GM21717 (cell line): ENCODE measurements around the gene GON4L.
"Not testable (repeated sequence)": the region's sequence is repeated elsewhere in the genome, so short reads cannot be mapped to it uniquely, and the experiment has no call there.

ENCODE experiments used
- ATAC-seq: cut with Tn5 transposase; IDR thresholded peaks from one replicate; pipeline ENCODE4 v1.9.1; 2021; ENCODE audit warnings: mild to moderate bottlenecking, moderate library complexity; ENCODE audit not compliant: unreplicated experiment

GON4L gene

DNA sequence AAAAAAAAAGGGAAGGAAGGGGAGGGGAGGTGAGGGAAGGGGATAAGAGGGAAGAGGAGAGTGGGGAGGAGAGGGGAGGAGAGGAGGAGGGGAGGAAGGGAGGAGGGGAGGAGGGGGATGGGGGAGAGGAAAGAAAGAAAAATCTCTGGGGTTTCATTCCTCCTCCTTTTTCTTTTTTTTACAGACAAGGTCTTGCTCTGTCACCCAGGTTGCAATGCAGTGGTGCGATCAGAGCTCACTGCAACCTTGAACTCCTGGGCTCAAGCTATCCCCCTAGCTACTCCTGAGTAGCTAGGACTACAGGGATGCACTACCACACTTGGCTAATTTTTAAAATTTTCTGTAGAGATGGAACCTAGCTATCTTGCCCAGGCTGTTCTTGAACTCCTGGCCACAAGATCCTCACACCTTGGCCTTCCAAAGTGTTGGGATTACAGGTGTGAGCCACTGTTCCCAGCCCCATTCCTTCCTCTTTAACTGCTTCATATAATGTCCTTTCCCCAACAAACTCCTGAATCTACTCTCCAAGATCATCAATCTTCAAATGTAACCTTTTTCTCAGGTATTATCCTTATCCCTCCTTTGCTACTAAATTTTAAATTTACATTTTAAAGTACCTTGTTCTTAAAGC is 23.2 kb downstream of the GON4L start:
- no peak for ATAC-seq

DNA sequence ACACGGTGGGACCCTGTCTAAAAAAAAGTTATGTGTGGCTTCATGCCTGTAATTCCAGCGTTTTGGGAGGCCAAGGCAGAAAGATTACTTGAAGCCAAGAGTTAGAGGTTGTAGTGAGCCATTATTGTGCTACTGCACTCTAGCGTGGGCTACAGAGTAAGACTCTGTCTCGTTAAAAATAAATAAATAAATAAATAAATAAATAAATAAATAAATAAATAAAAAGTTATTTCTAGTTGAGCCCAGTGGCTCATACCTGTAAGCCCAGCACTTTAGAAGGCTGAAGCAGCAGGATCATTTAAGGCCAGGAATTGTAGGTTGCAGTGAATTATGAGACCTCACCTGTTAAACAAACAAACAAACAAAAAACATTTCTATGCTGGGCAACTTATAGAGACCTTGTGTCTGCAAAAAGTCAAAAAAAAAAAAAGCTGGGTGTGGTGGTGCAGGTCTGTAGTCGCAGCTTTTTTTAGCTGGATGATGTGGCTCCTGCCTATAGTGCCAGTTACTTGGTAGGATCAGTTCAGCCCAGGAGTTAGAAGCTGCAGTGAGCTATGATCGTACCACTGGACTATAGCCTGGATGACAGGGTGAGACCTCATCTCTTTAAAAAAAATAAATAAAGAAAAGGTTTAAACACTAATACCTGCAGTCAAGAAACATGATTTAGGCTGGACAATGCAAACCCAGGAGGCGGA is 25.6 kb downstream of the GON4L start:
- no peak for ATAC-seq

DNA sequence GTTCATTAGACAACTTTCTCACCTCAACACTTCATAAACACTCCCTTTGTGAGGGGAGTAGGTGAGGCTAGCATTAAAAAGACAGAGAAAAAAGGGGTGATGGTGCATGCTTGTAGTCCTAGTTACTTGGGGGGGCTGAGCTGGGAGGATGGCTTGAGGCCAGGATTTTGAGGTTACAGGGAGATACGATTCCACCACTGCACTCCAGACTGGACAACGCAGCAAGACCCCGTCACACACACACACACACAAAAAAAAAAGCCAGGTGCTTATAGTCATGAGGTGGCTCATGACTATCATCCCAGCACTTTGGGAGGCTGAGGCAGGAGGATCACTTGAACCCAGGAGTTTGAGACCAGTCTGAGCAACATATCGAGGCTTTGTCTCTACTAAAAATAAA is 29.6 kb downstream of the GON4L start:
- no peak for ATAC-seq

DNA sequence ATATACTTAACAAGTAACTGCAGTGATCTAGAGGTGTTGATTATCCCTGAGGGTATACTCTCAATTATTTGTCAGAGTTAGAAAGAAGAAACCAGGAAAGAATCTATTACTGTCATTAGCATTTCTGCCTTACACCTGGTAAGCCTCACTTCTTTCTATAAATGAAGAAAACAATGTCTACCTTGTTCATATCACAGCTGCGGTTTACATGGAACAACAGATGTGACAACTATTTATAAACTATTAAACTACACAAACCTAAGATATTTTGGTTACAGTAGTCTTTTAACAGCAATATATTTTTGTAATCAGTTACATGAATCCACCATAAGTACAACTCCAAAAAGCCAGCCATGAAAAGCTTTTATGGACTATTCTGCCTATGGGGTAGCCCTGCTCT is 40.7 kb downstream of the GON4L start:
- ATAC-seq, result no peak

DNA sequence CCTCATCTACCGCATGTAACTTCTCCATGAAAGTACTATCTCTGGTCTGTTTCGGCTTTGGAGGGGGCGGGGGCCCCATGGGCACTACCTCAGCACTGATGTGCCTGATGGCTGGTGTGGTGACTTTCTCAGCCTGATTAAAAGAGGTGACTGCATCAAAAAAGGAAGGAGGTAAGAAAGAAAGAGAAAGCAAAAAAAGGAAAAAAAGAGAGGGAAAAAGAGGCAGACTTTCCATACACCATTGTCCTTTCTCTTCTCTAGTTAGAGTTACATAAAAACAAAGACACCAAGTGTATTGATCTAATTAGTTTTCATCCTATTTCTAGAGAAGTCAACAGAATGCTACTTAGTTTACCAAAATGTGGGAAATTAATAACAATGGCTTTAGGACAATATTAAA is 43.3 kb downstream of the GON4L start:
- ATAC-seq, result no peak

DNA sequence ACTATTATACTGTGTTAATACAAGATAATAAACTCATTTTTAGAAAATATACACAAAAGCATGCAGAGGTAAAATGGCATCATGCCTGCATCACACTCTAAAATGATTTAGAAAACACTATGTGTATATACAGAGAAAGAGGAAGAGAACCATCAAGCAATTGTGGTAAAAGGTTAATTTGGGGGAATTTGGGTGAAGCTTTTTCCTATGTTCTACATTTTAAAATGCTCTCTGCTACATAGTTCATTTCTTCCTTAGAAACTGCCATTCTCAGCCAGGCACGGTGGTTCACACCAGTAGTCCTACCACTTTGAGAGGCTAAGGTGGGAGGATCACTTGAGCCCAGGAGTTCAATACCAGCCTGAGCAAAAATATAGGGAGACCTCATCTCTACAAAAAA is 44.1 kb downstream of the GON4L start:
- no peak for ATAC-seq

DNA sequence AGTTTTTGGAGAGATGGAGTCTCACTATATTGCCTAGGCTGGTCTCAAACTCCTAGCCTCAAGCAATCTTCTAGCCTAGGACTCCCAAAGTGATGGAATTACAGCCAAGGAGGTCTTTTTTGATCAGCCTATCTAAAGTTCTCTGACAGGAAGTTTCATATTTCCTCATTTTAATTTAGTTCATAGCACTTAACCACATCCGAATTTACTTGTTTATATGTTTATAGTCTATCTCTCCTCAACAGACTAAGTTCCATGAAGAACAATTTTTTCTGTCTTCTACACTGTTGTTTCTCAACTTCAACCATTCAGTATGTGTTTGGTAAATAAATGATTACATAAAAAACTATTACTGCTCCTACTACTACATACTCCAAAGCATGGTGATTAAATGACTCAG is 47.9 kb downstream of the GON4L start:
- no peak for ATAC-seq

DNA sequence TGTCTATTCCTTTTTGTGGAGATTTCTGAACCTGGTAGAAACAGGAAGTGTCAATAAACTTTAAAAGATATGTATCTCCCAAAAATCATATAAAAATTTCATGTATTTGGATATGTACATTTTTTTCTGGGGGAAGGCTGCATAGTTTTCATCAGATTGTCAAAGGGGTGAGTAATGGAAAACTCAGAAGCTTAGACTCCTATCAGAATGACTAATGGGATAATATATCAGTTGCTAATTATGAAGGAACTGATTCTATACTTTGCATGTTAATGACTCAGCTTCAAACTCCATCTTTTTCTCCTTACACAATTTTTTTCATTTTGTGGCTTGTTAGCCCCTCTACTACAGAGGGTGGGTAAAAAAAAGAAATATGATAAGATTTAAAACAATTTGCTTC is 55.9 kb downstream of the GON4L start:
- no peak for ATAC-seq

DNA sequence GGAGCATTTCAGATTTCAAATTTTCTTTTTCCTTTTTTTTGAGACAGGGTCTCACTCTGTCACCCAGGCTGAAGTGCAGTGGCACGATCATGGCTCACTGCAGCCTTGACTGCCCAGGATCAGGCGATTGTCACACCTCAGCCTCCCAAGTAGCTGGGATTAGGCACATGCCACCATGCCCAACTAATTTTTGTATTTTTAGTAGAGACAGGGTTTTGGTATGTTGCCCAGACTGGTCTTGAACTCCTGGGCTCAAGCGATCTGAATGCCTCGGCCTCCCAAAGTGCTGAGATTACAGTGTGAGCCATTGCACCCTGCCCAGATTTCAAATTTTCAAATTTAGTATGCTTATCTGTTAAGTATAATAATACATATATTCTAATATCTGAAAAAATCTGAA is 61.4 kb downstream of the GON4L start:
- not testable (repeated sequence) for ATAC-seq

DNA sequence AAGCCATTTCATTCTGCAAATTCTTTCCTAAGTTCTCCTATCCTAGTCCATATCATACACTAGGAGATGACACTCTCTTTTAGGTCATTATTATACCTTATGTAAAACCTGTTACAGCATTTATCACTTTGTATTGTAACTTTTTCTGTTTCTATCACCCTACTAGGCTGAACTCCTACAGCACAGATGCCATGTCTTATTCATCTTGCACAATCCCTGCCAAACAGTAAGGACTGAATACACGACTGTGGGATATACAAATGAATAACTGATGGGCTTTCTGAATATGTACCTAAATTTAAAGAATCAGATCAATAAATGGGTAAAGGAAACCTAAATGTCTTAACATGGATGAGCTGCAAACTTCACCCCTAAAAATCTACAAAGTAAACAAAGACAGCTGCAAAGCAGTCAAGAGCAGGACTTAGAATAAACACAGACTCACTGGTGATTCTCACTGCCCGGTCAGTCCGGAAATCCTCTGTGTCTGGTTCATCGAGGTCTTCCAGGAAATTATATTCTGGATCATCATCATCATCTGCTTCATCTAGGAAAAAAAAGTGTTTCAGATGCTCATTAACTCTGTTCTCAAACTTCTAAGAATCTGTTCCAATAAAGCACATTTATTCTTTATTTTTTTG is 62.3 kb downstream of the GON4L start:
- no peak for ATAC-seq

DNA sequence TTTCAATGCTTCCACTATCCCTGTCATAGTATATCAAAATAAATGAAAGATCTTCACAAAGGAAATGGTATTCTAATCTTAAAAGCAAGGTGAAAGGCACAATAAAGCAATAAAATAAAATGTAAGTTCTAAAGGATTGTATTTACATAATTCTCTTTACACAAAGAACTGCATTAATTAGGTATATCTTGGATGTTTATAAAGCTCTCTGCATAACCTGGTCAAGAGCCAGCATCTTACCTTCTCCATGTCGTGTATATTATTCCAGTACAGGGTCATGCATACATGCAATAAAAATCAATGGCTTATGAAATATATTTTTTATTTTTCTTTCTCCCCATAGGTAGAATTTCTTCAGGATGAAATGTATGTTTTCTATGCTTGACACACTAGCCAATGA is 63.8 kb downstream of the GON4L start:
- no peak for ATAC-seq

DNA sequence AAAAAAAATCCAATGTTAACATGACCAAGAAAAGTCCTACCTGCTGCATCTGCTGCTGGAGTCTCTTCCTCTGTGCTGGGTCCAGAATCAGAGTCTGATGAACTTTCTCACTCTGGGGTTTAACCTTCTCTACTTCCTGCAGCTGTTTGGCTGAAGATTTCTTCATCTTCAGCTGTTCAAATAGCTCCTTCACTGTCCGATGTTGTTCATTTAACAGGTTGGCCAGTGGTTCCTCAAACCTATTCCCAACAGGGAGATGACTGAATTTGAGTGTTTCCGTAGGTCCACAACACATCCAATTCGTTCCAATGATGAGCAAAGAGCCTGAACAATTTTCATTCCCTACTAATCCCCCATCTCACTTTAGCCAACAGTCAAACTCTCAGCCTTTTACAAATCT is 79.4 kb downstream of the GON4L start:
- no peak for ATAC-seq

DNA sequence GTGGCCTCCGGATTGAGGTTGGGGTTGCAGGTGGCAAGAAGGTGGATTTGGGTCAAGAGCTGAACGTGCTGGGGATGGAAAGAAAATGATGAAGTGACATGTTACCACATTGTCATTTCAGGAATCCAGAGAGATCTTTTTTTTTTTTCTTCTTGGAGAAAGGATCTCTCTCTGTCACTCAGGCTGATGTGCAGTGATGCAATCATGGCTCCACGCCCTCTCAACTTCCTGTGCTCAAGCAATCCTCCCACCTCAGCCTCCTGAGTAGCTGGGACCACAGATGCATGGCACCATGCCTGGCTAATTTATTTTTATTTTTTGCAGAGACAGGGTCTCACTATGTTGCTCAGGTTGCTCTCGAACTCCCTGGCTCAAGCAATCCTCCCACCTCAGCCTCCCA is 80.6 kb downstream of the GON4L start:
- no peak for ATAC-seq

DNA sequence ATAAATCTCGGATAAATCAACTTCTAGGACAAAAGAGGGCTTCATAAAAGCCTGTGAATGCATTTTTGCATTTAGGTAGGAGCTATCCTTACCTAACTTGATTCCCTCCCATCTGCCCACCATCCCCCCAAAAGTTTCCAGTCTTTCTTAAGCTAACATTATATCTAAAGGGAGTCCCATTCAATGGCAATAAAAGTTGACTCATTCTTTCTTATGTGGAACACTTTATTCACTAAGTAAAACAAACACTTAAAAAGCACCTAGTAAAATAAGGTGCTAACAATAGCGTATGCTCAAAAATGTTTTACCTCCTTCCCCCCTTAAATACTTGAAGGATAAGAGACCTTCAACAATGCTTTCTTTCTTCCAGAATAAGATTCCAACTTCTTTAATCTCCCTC is 83.8 kb downstream of the GON4L start:
- no peak for ATAC-seq

DNA sequence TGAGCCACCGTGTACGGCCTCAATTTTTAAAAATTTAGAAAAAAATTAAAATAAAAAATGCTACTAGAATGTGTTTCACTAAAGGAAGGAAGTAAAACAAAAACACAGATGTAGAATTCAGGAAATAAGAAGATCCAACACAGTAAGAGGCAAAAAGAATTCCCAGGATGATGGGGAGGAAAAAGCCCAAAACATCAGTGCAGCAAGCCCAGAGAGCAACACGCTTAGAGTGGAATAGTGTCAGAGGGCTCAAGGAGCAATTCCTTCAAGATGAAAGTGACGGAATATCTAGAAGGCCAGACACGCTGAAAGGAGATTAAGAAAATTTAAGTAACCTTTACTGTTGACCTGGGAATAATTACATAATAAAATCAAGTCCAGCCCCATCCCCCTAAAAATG is 87.8 kb downstream of the GON4L start:
- ATAC-seq, result no peak

DNA sequence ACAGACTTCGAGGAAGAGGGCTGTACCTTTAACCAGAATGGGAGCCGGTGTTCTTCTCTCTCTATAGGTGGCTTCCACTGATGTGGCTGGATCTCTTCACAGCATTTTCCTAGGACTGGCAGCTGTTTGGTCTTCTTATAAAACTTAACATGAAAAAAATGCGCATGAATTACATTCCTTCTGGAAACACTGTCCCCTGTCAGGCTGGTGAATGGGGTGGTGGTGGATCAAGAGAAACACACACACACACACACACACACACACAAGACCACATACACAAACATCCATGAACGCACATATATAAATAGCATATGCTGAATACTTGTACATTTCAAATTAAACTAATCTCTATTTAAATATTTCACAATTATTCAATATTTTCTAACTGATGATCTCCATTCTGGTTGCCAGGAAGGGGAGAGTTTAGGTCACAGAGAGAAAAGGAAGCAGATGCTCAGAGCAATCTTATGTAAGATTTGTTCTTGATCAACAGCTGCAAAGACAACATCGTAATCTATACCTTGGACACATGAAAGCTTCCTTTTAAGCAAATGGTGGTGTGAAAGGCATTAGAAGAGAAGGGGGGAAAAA is 89.5 kb downstream of the GON4L start:
- ATAC-seq, result not testable (repeated sequence)

DNA sequence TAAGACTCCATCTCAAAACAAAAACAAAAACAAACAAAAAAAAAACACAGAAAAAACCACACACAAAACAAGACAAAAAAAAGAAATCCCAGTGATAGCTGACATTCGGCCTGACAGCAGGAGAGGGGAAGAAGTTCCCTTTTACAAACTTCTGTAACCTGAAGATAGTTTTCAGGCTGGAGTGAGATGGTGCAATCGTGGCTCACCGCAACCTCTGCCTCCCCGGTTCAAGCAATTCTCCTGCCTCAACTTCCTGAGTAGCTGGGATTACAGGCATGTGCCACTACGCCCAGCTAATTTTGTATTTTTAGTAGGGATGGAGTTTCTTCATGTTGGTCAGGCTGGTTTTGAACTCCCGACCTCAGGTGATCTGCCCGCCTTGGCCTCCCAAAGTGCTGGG is 93.0 kb downstream of the GON4L start:
- ATAC-seq, result not testable (repeated sequence)

DNA sequence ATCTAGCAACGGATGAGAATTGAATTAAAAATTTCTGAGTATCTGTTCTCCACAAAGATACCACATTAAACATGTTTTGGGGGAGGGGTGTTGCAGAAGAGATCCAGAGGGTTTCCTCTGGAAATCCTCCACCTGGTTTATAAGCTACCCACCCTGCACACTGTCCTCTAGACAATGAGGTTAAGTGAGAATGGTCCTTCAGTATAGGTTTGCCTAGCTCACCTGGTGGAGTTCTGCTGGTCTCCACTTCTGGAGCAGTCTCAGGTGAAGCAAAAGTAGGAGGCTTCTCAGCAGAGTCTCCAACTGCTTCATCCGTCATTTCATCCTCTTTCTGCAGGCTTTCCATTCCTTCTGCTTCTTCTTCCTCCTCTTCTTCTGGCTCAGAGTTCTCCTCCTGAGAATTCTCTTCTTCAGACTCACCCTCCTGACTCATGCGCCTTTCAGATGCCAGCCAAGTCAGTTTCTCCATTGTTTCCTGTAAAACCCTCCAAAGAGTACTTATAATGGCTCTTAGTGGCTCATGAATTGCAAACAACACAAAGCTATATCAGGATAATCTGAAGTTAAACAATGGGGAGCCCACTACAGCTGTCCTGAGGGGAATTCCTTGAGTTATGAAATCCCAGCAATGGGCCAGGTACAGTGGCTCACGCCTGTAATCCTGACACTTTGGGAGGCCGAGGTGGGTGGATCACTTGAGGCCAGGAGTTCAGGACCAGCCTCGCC is 93.8 kb downstream of the GON4L start:
- ATAC-seq, result not testable (repeated sequence)

DNA sequence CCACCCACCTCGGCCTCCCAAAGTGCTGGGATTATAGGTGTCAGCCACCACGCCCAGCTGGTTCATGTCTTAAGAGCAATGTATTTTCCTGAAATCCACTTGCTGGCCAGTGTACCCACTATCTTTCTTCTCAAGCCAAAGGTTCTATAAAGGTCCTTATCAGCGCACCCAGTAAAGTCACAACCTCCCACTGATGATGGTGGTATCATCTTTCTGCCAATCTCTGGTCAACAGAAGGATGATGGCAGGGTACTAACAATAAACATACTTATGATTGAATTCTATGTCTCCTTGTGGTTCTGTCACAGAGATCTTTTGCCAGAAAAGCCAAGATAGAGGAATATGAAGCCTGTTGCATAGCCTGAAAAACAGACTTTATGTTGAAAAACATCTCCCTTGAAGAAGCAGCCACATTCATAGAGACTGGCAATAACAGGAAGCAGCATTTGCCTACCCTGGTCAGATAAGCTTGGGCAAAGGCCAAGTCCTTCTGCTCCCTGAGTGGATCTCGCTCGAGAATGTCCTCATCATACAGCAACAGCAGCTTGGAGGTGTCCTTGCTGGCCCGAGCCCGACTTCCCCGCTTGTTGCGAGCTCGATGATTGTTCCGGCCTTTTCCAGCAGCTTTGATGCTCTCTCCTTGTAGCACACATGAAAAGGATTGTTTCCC is 95.1 kb downstream of the GON4L start:
- ATAC-seq, result no peak

DNA sequence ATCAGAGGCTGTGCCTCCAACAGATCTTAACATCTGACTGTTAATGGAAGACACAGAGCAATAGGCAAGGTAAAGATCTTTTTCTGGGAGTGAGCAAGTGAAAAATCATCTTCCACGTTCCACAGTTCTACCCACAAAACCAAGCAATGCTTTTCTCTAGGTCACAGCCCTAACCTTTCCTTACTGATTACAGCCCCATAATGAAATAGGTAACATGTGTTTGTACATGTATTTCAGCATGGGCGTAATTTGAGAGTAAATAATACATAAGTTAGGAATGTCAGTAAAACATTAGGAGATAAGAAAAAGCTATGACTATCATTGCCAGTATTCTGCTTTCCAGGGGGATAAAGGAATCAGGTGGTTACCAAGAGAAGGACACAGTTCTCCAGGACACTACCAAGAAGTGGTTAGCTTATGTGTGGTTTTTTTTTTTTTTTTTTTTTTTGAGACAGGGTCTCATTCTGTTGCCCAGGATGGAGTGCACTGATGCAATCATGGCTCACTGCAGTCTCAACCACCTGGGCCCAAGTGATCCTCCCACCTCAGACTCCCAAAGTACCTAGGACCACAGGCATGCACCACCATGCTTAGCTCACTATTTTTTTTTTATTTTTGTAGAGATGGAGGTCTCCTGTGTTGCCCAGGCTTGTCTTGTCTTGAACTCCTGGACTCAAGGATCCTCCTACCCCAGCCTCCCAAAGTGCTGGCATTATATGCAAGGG is 96.1 kb downstream of the GON4L start:
- no peak for ATAC-seq
